ENCODE measurements around the gene ATP8A2. TPM values are rescaled to one million over a fixed set of nuclear protein-coding genes. Genes with fewer than 3 reads are reported as not detected.
"Not testable (repeated sequence)": the region's sequence is repeated elsewhere in the genome, so short reads cannot be mapped to it uniquely, and the experiment has no call there.

The ATP8A2 gene
- total RNA-seq, 1 donor from 2014 or later = 1.3 TPM

GRCh38 chr13:25352806-25353205, 19.0 kb upstream of the ATP8A2 start:
- H3K36me3 Mint-ChIP-seq (ENCODE audit: low read depth, unreplicated experiment) = no peaks in the 10 kb centered on the region
- Histone ChIP-seq H3K4me2 (ENCODE audit: low read length) (no peak overlapping the region), H3K9ac (ENCODE audit: low read length) (no peak overlapping the region), H4K20me1 (ENCODE audit: insufficient read depth, low read length) (no peaks in the 10 kb centered on the region), H3K4me1 (ENCODE audit: insufficient read depth, low read length) (no peaks in the 10 kb centered on the region), H3K27me3 (ENCODE audit: insufficient read depth, low read length) (peaks cover 3% of the 10 kb centered on the region), H3K9me3 (ENCODE audit: insufficient read depth, low read depth, low read length) (no peaks in the 10 kb centered on the region), H2AFZ (ENCODE audit: low read depth, low read length) (no peak overlapping the region), H3K4me3 (ENCODE audit: insufficient read depth, low read depth, low read length) (no peak overlapping the region), H3K27ac (ENCODE audit: low read depth, low read length) (no peak overlapping the region), H3K36me3 (ENCODE audit: insufficient read depth, low read length) (no peaks in the 10 kb centered on the region), H3K79me2 (ENCODE audit: insufficient read depth, low read length) (no peaks in the 10 kb centered on the region)
- no peaks in the 10 kb centered on the region for H3K4me1 Mint-ChIP-seq (ENCODE audit: low read depth, unreplicated experiment)
- peaks cover 2% of the 10 kb centered on the region for H3K27me3 Mint-ChIP-seq (ENCODE audit: low read depth, unreplicated experiment)
- FAIRE-seq (no peak), DNase-seq (ENCODE audit: low read depth) (no peak)
- peaks cover 4% of the 10 kb centered on the region for H3K9me3 Mint-ChIP-seq (ENCODE audit: unreplicated experiment)
- H3K4me3 Mint-ChIP-seq (ENCODE audit: unreplicated experiment) = no peak overlapping the region
- no peak for TF ChIP-seq EZH2 (IDR thresholded peaks at IDR 0.05; ENCODE audit: insufficient read depth, low read length)
- TF ChIP-seq CTCF (IDR thresholded peaks at IDR 0.05; ENCODE audit: insufficient read depth, low read depth, low read length) = no peak
- H3K27ac Mint-ChIP-seq (ENCODE audit: unreplicated experiment) = no peak overlapping the region

GRCh38 chr13:25353344-25353743, 18.4 kb upstream of the ATP8A2 start:
- Histone ChIP-seq H3K27me3 (ENCODE audit: insufficient read depth, low read length) (peaks cover 3% of the 10 kb centered on the region), H3K9ac (ENCODE audit: low read length) (no peak overlapping the region), H3K27ac (ENCODE audit: low read depth, low read length) (no peak overlapping the region), H3K4me3 (ENCODE audit: insufficient read depth, low read depth, low read length) (no peak overlapping the region), H3K4me2 (ENCODE audit: low read length) (no peak overlapping the region), H4K20me1 (ENCODE audit: insufficient read depth, low read length) (no peaks in the 10 kb centered on the region), H3K4me1 (ENCODE audit: insufficient read depth, low read length) (no peaks in the 10 kb centered on the region), H2AFZ (ENCODE audit: low read depth, low read length) (no peak overlapping the region), H3K36me3 (ENCODE audit: insufficient read depth, low read length) (no peaks in the 10 kb centered on the region), H3K79me2 (ENCODE audit: insufficient read depth, low read length) (no peaks in the 10 kb centered on the region), H3K9me3 (ENCODE audit: insufficient read depth, low read depth, low read length) (no peaks in the 10 kb centered on the region)
- H3K36me3 Mint-ChIP-seq (ENCODE audit: low read depth, unreplicated experiment) = peaks cover 2% of the 10 kb centered on the region
- no peak for FAIRE-seq
- no peaks in the 10 kb centered on the region for H3K4me1 Mint-ChIP-seq (ENCODE audit: low read depth, unreplicated experiment)
- H3K27ac Mint-ChIP-seq (ENCODE audit: unreplicated experiment) = no peak overlapping the region
- peaks cover 2% of the 10 kb centered on the region for H3K27me3 Mint-ChIP-seq (ENCODE audit: low read depth, unreplicated experiment)
- H3K4me3 Mint-ChIP-seq (ENCODE audit: unreplicated experiment) = no peak overlapping the region
- H3K9me3 Mint-ChIP-seq (ENCODE audit: unreplicated experiment) = peaks cover 4% of the 10 kb centered on the region
- DNase-seq (ENCODE audit: low read depth) = no peak
- no peak for TF ChIP-seq CTCF (IDR thresholded peaks at IDR 0.05; ENCODE audit: insufficient read depth, low read depth, low read length)
- no peak for TF ChIP-seq EZH2 (IDR thresholded peaks at IDR 0.05; ENCODE audit: insufficient read depth, low read length)

GRCh38 chr13:25354377-25354776, 17.4 kb upstream of the ATP8A2 start:
- Histone ChIP-seq H3K9ac (ENCODE audit: low read length) (no peak overlapping the region), H3K4me3 (ENCODE audit: insufficient read depth, low read depth, low read length) (no peak overlapping the region), H3K36me3 (ENCODE audit: insufficient read depth, low read length) (no peaks in the 10 kb centered on the region), H3K4me2 (ENCODE audit: low read length) (no peak overlapping the region), H3K9me3 (ENCODE audit: insufficient read depth, low read depth, low read length) (no peaks in the 10 kb centered on the region), H3K4me1 (ENCODE audit: insufficient read depth, low read length) (no peaks in the 10 kb centered on the region), H2AFZ (ENCODE audit: low read depth, low read length) (no peak overlapping the region), H3K79me2 (ENCODE audit: insufficient read depth, low read length) (no peaks in the 10 kb centered on the region), H4K20me1 (ENCODE audit: insufficient read depth, low read length) (no peaks in the 10 kb centered on the region), H3K27ac (ENCODE audit: low read depth, low read length) (no peak overlapping the region), H3K27me3 (ENCODE audit: insufficient read depth, low read length) (peaks cover 3% of the 10 kb centered on the region)
- H3K4me3 Mint-ChIP-seq (ENCODE audit: unreplicated experiment) = no peak overlapping the region
- peaks cover 6% of the 10 kb centered on the region for H3K9me3 Mint-ChIP-seq (ENCODE audit: unreplicated experiment)
- FAIRE-seq (no peak), DNase-seq (ENCODE audit: low read depth) (no peak)
- H3K27me3 Mint-ChIP-seq (ENCODE audit: low read depth, unreplicated experiment) = peaks cover 2% of the 10 kb centered on the region
- no peak overlapping the region for H3K27ac Mint-ChIP-seq (ENCODE audit: unreplicated experiment)
- peaks cover 2% of the 10 kb centered on the region for H3K36me3 Mint-ChIP-seq (ENCODE audit: low read depth, unreplicated experiment)
- H3K4me1 Mint-ChIP-seq (ENCODE audit: low read depth, unreplicated experiment) = no peaks in the 10 kb centered on the region
- TF ChIP-seq CTCF (IDR thresholded peaks at IDR 0.05; ENCODE audit: insufficient read depth, low read depth, low read length) = no peak
- TF ChIP-seq EZH2 (IDR thresholded peaks at IDR 0.05; ENCODE audit: insufficient read depth, low read length) = no peak

GRCh38 chr13:25360443-25360842, 11.3 kb upstream of the ATP8A2 start:
- H3K36me3 Mint-ChIP-seq (ENCODE audit: low read depth, unreplicated experiment); H4K20me1 ChIP-seq (ENCODE audit: insufficient read depth, low read length); H3K79me2 ChIP-seq (ENCODE audit: insufficient read depth, low read length); FAIRE-seq; H3K4me1 Mint-ChIP-seq (ENCODE audit: low read depth, unreplicated experiment); H3K36me3 ChIP-seq (ENCODE audit: insufficient read depth, low read length); H3K4me3 ChIP-seq (ENCODE audit: insufficient read depth, low read depth, low read length); H3K9ac ChIP-seq (ENCODE audit: low read length); H3K9me3 ChIP-seq (ENCODE audit: insufficient read depth, low read depth, low read length); H3K4me2 ChIP-seq (ENCODE audit: low read length); DNase-seq (ENCODE audit: low read depth); H3K4me1 ChIP-seq (ENCODE audit: insufficient read depth, low read length); H2AFZ ChIP-seq (ENCODE audit: low read depth, low read length); H3K27me3 Mint-ChIP-seq (ENCODE audit: low read depth, unreplicated experiment); H3K9me3 Mint-ChIP-seq (ENCODE audit: unreplicated experiment); H3K27ac Mint-ChIP-seq (ENCODE audit: unreplicated experiment); H3K27ac ChIP-seq (ENCODE audit: low read depth, low read length); H3K4me3 Mint-ChIP-seq (ENCODE audit: unreplicated experiment); H3K27me3 ChIP-seq (ENCODE audit: insufficient read depth, low read length): not testable (repeated sequence)

Measured in astrocyte (in vitro differentiated cells and primary cell).